GM21825 (cell line): ENCODE results near the gene LCLAT1.
"Not testable (repeated sequence)": the region's sequence is repeated elsewhere in the genome, so short reads cannot be mapped to it uniquely, and the experiment has no call there.

Source experiments
- ATAC-seq: cut with Tn5 transposase; IDR thresholded peaks from one replicate; pipeline ENCODE4 v1.9.1; 2021; ENCODE audit warnings: mild to moderate bottlenecking, moderate library complexity; ENCODE audit not compliant: unreplicated experiment

Gene LCLAT1

DNA sequence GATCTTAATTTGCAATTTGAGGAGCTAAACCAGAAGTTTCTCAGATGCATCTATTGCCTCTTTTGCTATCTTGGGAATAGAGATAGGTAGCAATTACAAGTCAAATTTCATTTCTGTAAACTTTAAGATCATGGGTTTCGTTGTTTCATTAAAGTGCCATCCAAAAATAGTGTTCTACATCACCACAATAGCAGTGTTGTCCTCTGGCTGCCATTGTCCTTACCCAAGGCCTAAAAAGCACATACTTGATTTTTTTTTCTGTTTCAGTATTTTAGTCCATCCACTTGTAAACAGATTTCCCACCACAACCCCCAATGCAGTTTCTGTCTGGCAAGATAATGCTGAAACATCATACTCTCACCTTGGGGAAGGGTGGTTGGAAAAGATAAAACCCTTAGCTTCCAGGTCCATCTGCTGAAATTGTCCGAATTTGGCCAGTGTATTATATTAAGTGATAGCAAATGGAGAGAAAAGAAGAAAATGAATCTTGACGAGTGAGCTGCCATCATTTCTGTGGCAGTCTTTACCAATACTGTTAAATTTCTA is 136.2 kb downstream of the LCLAT1 start:
- no peak for ATAC-seq

DNA sequence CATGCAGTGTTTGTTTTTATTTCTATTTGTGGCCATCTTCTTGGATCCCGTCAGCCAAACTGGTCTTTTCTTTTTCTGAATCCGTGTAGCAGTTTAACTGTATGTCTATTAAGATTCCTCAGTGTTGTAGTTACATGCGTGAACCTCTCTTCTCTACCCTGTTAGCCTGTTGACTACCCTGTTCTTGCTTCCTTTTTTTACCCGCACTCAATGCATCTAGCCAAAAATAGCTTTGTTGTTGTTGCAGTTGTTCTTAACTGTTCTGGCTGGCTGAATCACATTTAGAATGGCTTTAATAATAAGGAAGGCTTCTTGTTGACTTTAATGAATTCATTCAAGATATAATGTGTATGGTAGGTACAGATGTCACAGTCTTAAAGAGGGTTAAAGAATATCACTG is 137.1 kb downstream of the LCLAT1 start:
- peak; percentile 55 for ATAC-seq

DNA sequence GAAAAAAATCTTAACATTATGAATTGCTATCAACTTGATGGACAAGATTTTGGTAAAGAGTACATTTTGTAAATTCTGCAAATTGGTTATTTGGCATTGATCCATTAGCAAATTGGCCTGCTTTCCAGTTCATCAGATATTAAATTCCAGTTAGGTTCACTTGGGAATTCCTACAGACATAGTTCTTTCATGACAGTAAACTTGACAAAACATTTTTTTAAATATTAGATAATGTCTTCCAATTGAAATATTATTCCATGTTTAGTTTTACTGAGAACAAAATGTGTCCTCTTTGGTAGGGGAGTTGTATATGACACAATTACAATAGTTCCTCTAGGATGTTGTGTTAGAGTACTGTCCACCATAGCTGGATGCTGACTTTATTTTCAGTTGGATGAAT is 141.9 kb downstream of the LCLAT1 start:
- ATAC-seq: no peak

DNA sequence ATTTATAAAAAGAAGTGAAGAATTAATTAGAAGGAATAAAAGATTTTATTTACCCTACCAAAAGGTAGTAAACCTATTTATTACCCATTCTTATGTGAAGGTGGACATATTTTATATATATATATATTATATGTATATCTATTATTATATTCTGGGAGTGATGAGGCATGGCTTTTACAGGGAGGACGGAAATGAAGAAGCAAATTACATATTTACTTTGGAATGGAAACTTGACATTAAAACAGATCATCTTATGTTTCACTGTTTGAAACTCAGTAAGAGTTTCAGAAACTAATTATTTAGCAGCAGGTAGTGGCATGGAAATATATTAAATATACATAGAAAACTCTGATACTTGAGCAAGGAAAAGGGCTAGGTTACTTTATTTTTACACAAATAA is 143.4 kb downstream of the LCLAT1 start:
- no peak for ATAC-seq

DNA sequence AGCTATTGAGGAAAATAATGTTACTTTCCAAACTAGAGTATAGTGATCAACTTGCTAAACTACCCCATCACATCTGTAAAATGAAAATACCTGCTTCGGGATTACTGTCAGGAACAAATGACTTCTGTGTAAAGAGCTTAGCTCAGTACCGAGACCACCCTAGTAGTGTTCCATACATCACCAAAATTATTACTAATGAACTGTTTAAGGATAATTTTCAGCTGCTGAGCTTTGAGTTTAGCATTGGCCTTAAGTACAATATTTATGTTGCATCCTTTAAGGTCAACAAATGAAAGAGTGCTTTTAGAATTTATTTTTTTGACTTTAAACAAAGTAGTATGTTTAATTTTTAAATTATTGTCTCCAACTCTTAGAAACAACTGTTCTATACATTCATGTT is 144.1 kb downstream of the LCLAT1 start:
- ATAC-seq: no peak

DNA sequence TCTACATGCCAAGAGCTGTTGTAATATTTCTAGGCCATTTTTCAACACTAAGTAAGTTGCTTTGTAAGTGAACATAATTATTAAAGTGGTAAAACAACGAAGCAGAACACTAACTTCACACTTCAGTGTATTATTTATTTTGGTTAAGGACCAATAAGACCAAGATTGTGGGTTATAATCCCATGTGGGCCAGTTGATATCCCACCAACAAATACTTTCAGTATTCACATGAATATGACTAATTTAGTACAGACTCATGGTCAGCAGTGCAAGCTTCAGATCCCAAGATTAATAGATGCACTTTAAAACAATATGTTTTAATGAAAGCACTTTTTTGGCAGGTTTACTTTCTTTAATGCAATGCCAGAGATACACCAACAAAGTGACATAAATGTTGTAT is 154.3 kb downstream of the LCLAT1 start:
- no peak for ATAC-seq

DNA sequence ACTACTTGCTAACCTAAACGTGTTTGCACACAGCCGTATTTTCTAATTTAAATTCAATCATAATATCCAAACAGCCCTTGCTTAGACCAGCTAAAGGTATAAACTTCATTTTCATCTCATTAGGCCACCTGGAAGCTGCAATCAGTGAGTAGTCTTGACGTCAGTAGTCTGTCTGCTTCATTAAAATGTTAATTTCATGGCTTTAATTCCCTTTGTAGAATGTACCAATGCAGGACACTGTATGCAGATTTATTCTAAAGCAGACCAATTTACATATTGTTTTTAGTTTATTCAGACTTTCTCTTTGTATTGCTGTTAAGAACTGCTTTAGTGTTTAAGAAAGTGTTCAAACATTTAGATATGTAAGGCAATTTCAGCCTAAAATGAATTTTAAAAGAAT is 158.2 kb downstream of the LCLAT1 start:
- ATAC-seq: no peak

DNA sequence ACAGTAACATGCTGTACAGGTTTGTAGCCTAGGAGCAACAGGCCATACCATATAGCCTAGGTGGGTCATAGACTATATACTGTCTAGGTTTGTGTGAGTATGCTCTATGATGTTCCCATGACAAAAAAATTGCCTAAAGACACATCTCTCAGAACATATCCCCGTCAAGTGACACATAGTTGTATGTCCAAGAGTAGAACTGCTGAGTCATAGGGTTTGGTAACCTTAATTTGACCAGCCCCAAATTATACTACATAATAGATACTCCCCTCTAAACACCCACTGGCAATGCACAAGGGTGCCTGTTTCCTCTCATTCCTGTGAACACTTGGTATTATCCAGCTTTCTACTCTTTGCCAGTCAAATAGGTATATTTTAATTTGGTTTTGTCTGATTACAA is 161.6 kb downstream of the LCLAT1 start:
- ATAC-seq: no peak

DNA sequence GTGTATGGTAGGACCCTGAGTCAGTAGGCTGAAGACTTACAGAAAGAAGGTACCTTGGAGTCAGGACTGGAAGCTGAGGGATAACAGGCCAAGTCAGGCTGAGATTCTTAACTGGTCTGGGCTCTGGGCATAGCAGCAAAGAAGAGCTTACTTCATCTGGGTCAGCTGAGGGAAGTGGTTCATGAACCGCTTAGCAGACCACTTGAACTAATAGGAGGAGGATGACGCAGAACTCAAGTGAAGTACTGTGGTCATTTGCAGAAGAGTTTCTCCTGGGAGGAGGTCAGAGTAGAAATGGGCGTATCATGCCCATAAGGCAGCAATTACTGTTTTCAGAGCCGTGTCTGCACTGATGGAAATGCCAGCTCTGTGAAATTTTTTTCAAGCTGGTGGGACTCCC is 164.5 kb downstream of the LCLAT1 start:
- no peak for ATAC-seq

DNA sequence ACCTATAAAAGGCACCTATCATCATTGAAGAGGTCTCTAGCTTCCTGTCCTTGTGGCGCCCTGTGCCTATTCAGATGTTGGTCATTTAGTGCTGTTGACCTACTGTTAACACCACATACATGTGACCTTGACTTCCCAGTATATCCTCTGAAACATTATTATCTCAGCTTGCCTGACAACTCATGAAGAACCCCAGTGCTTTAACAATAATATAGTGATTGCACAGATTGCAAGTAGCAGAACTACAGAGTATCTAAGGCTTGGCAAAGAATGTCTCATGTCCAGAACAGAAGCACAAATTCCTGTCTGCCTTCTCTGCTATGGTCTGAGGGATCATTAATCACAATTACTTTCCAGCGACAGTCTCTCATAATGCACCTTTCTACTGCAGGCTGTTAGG is 165.3 kb downstream of the LCLAT1 start:
- ATAC-seq: no peak

DNA sequence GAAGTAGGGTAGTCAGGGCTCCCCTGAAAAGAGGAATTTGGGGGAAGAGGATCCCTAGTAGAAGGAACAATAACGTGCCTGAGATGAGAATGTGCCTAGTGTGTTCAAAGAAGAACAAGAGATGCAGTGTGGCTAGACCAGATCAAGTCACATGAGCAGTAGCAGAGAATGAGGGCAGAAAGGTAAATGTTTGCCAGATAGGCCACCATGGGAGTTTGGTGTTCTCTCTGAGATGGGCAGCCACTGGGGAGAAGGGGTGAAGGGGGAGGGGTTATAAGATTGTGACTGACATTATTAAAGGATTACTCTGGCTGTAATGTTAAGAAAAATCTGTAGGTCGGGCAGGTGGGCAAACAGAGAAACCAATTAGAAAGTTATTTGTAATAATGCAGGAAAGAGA is 166.0 kb downstream of the LCLAT1 start:
- no peak for ATAC-seq

DNA sequence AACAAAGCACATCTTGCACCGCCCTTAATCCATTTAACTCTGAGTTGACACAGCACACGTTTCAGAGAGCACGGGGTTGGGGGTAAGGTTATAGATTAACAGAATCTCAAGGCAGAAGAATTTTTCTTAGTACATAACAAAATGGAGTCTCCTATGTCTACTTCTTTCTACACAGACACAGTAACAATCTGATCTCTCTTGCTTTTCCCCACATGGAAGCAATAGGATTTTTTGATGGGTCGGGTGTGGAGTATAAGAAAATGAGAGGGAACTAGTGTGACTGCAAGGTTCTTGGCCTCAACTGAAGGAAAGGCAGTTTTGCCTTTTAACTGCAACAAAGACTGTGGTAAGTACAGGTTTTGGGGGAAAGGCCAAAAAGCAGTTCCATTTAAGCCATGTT is 167.2 kb downstream of the LCLAT1 start:
- not testable (repeated sequence) for ATAC-seq

DNA sequence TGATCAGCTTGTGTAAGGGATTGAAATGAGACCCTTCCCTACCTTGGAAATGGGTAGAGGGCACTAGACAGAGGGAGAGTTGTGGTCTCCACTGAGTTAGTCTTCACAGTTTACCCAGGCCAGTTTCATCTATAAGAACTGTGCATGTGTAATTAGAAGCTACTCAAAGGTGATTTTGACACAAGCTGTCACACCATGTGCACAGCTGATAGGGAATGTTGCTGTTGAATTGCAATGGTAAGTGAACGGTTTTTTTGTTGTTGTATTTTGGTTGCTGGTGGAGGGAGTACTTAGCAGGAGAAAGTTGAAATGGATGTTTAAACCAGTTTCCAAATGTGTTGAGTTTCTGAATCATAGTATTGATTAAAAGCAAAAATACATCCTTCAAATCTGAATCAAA is 168.9 kb downstream of the LCLAT1 start:
- no peak for ATAC-seq

DNA sequence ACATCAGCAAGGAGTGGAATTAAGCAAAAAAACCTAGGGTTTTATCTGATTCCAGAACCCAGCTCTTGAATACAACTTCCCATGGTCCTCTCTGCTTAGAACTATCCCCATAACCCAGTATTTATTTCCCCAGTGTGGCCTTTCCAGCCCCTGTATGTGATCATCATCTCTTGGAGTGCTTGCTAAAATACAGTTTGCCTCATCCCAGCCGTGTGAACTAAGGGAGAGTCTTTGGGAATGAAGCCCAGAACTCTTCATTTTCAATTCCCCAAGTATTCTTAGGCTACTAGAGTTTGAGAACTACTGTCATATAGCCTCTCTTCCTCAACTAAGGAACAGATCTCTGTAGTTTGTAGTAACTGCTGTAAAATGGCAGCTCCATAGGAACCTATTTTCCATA is 173.1 kb downstream of the LCLAT1 start:
- no peak for ATAC-seq

DNA sequence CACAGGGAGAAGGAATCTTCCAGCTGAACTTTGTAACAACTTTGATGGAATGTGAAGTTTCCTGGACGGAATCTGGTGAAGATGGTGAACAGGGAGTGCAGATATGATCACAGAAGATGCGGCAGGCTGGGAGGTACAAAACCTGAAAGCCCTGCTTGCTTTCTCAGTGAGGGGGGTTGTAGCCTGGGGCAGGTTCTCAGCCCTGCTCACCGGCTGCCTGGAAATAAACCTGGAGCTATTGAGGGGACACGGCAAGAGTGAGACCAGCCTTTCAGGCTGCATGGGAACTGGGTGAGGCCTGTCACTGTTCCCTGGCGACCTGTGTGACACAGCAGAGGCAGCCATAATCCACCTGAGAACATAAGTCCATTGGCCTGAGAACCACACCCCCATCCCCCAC is 174.8 kb downstream of the LCLAT1 start:
- ATAC-seq: no peak

DNA sequence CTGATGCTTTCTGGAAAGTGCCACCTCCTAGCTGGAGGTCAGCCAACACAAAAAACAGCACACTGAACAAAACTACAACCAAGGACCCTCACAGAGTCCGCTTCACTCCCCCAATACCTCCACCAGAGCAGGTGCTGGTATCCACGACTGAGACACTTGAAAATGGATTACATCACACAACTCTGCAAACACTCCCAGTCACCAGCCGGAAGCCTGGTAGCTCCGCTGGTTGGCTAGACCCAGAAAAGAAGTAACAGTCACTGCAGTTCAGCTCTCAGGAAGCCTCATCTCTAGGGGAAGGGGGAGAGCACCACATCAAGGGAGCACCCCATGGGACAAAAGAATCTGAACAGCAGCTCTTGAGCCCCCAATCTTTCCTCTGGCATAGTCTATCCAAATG is 175.4 kb downstream of the LCLAT1 start:
- no peak for ATAC-seq

DNA sequence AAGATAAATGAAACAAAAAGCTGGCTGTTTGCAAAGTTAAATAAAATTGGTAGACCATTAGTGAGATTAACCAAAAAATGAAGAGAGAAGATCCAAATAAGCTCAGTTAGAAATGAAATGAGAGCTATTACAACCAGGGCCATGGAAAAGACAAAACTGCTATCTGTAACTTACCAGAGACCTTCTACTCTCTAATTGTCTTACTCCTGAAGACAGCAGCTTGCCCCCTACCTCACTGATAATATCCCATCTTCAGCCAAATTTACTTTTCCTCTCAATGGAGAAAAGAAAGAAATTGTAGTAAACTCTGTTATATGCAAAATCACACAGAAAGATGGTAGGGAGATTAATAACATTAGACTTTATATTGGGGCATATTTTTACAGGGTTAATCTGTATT is 178.2 kb downstream of the LCLAT1 start:
- no peak for ATAC-seq

DNA sequence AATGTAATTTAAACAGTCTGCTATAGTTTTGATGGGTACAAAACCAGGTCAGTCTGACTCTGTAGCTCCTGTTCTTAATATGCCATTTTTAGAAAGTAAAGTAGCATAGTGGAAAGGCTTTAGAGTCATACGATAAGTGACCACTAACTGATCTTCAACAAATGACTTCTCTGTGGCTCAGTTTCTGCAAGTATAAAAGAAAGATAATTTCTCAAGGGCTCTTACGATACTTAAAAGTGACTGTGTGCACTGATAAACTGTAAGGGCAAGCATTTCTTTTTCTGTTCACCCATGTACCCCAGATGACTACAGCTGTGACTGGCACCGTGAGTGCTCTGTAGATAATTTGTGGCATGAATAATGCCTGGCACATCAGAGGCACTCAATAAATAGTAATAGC is 178.7 kb downstream of the LCLAT1 start:
- no peak for ATAC-seq

DNA sequence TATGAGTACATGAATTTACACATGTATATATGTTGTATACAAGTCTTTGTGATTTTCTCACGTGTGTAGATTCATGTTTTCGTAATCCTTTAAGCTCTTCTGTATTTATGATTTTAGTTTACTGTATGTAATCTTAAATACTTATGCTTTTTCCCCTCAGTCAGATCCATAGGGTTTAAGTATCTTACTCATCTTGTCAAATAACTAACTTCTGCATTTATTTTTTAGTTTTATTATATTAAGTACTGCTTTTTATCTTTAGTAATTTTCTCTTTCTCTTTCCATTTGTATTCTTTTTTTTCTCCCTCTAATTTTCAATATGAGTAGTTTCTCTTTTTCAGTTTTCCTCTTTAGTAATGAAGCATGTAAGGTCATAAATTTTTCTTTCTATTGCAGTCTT is 179.4 kb downstream of the LCLAT1 start:
- no peak for ATAC-seq

DNA sequence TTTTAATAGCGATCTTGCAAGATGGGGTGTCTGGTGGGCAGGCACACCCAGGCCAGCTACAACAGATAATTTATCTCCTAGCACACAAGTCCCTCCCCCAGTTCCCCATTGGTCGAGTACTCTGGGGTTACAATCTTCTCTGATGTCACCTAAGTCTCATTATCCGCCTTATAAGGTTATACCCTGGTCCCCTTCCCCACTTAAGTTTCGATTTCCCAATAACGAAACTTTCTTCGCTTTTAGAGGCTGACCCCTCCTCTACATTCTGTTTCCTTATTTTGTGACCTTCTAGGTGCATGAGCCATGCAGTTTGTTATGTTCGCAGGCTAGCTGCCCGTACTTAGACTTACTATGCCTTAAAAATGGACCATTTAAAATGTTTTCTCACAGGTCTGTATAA is 180.1 kb downstream of the LCLAT1 start:
- no peak for ATAC-seq

DNA sequence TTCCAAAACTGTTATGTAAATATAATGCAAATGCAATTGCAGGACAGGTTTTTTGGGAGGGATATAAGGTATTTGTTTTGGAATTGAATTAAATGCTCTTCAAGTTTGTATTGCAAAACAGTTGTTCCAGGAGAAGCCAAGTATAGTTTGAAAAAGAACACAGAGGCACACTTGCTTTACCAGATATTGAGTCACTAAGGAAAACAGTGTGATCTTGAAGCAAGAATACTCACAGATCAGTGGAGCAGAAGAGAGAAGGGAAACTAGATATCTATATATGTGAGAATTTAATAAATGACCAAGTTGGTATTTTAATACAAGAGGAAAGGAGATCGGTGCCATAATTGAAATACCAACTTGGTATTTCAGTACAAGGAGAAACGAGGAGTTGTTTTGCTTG is 181.3 kb downstream of the LCLAT1 start:
- ATAC-seq: no peak

DNA sequence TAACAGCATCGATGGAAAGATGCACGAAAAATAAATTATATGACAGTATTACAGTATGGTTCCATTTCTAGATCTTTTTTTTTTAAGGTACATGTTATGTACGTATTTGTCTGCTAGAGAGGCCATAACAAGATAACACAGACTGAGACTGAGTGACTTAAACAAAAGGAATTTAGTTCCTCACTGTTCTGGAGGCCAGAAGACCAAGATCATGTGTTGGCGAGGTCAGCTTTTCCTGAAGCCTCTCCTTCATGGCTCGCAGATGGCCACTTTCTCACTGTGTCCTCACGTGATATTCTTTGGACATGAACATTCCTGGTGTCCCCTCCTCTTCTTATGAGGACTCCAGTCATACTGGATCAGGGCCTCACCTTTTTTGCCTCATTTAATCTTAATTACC is 182.8 kb downstream of the LCLAT1 start:
- ATAC-seq: no peak

DNA sequence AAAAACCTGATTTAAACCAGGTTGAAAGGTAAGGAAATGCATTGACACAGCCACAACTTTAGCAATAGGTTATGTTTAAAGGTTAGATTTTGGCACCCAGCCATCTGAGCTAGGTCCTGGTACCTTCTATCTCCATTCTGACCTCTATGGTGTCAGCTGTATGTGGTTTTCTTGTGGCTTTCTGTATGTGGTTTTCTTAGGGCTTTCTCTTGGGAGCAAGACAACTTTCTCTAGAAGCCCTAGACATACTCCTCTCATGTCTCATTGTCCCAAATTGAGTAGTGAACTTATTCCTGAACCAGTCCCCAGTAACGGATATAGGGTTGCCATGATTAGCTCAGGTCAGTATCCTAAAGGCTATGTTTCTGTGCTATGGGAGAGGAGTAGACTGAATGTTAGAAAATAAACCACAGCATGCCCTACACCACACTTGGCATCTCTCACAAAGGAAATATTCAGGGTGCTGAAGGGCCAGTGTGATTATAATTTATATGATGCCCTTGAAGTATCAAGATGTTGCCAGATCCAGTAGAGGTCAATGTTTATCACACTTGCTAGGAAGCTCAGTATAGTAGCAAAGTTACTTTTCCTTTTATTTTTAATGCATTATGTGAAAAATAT is 184.1 kb downstream of the LCLAT1 start:
- ATAC-seq: no peak
